ENCODE measurements around the gene TFF1.

Gene TFF1

GRCh38 chr21:42317826-42318746, 48.2 kb downstream of the TFF1 start:
- DNase-seq (ENCODE audit: low read depth, low spot score), result no peak

DNA sequence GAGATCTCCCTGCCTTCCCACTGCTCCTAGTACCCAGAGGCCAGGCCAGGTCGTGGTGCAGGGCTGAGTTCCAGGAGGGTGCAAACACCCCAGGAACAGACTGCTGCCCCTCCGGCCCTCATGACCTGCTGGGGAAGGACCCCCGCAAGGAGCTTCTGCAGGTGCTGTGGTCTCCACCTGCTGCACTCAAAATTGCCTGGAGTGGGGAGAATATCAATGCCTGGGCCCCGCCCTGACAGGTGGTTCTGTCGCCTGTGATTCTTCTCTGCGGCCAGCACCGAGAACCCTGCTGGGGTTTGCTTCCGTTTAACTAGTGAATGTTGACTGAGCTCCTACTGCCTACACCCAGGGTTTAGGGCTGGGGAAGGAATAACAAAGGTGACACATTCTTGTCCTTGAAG, 49.0 kb downstream of the TFF1 start:
- DNase-seq (ENCODE audit: low read depth, low spot score), result no peak

DNA sequence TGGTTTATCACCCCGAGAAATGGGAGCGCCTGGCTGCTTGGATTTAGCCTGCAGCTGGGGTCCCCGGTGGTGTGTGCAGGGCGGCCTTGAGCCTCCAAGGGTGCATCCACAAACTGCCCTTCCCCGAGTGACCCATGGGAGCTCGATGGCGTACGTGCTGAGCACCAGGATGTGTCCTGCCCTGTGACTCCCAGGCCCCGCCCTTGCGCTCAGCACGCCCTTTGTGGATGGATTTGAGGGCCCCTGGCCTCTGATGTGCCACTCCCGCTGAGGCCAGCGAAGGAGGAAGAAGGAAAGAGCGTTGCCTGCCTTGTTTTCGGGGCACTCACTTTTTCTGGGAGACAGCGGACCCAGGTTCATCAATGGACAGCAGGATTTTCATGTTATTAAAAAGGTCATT, 49.4 kb downstream of the TFF1 start:
- no peak for DNase-seq (ENCODE audit: low read depth, low spot score)

GRCh38 chr21:42315296-42315891, 50.9 kb downstream of the TFF1 start, which contains the start of gene TFF3:
Gene TFF3, minus strand, starts transcription at chr21:42315409. Its CDS starts 35 bp downstream, at chr21:42315374.
- DNase-seq (ENCODE audit: low read depth, low spot score), result no peak

DNA sequence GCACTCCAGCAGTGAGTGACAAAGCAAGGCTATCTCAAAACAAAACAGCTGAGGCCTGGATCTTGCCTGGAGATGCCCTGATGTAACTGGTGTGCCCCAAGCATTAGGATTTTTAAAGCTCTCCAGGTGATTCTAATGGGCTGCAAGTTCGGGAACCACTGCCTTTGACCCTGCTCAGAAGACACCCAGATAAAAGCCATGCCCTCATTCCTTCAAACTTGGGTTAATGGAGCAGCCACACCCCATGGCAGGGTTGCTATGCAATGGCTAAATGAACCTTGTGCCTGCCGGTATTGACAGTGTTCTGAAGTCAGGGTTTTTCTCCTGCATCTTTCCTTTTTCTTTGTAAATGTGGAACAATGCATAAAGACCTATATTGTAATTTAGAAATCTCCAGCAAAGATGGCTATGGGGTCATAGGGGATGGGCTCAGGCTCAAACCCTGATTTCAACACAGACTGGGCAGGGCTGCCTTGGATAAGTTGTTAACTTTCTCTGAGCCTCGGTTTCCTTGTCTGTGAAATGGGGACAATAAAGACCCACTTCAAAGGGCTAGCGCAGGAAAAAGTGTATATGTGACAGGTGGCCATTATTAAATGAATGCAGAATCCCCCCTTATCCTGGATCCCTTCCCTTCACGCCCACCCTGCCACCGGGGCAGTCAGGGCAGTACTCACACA, 51.6 kb downstream of the TFF1 start:
- no peak for DNase-seq (ENCODE audit: low read depth, low spot score)

DNA sequence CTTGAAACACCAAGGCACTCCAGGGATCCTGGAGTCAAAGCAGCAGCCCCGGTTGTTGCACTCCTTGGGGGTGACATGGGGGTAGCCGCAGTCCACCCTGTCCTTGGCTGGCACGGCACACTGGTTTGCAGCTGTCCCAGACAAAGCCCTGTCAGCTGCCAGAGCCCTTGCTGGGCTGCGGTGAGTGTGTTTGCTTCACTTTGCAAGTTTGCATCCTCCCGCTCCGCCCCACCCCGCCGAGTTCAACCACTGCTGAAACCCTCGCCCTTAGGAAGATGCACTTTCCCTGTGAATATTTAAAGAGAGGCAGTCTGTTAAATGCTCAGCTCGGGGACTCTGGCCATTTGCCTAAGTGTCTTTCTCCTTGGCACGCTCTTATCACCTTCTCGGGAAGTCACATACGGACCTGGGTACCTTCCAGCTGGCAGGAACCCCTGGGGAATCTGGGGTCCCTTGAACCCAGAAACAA, 52.8 kb downstream of the TFF1 start:
- no peak for DNase-seq (ENCODE audit: low read depth, low spot score)

DNA sequence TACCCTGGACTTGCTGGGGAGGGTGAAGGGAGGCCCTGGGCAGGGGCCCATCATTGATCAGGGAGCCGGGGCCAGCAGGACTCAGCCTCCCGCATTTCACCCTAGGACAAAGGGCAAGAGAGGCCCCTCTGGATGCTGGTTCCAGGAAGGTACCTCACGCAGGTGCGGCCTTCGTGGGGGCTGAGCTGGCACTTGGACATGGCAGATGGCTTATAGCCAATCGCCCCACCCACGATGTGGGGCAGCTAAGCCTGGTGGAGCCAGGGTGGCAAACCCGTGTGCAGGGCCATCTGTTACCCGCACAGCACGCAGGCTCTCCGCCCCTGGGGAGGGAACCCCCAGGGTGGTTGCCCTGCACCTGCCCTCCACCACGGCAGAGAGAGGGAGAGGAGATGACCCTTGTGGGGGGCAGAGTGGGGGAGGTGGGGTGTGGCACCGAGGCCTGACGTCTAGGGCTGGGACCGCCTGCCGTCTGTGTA, 53.7 kb downstream of the TFF1 start:
- no peak for DNase-seq (ENCODE audit: low read depth, low spot score)
